Measurements from ENCODE around the gene ZCCHC7. TPM values are rescaled to one million over a fixed set of nuclear protein-coding genes. Genes with fewer than 3 reads are reported as not detected.

ZCCHC7 gene
- total and polyA plus RNA-seq, 2 of the 8 experiments (the other 6 are each of a cell fraction or from before 2014, with no cell fraction given): 12.2 to 27.5 TPM

DNA sequence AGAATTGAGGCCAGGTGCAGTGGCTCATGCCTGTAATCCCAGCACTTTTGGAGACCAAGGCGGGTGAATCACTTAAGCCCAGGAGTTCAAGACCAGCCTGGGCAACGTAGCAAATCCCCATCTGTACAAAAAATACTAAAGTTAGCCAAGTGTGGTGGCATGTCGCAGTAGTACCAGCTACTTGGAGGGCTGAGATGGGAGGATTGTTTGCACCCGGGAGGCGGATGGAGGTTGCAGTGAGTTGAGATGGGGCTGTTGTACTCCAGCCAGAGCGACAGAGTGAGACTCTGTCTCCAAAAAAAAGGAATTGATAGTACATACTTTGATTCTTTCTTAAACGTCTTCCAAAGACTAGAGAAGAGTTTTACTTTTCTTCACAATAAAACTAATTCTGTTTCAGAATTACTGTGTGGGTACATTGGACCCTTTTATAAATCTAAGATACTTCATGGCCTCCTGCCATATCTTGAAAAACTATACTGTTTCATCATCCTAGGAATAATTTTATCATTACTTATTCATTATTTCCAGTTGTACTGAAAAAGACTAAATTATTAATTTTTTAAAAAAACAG lies 170.1 kb downstream of the ZCCHC7 start (continued):
- TF ChIP-seq RAD21 (IDR thresholded peaks at IDR 0.05 in 1 of 2, conservative IDR thresholded peaks at IDR 0.05 in 1 of 2; ENCODE audit: low read depth in 2 of 2, low read length in 2 of 2) (no peak), TAF1 (IDR thresholded peaks at IDR 0.05; ENCODE audit: low read depth, low read length) (no peak), BACH1 (IDR thresholded peaks at IDR 0.05; ENCODE audit: low read length) (no peak)
